Measurements from ENCODE around the gene KNCN. TPM values are rescaled to one million over a fixed set of nuclear protein-coding genes. Genes with fewer than 3 reads are reported as not detected.

KNCN gene
- total RNA-seq, 1 donor from 2014 or later, result not detected

- no peaks in the 10 kb centered on the region for H3K27me3 Mint-ChIP-seq
- no peak overlapping the region for H3K27ac Mint-ChIP-seq
- H3K9me3 Mint-ChIP-seq, result no peaks in the 10 kb centered on the region
- DNase-seq (ENCODE audit: extremely low spot score, unreplicated experiment), result no peak
- TF ChIP-seq, protein P1, sequence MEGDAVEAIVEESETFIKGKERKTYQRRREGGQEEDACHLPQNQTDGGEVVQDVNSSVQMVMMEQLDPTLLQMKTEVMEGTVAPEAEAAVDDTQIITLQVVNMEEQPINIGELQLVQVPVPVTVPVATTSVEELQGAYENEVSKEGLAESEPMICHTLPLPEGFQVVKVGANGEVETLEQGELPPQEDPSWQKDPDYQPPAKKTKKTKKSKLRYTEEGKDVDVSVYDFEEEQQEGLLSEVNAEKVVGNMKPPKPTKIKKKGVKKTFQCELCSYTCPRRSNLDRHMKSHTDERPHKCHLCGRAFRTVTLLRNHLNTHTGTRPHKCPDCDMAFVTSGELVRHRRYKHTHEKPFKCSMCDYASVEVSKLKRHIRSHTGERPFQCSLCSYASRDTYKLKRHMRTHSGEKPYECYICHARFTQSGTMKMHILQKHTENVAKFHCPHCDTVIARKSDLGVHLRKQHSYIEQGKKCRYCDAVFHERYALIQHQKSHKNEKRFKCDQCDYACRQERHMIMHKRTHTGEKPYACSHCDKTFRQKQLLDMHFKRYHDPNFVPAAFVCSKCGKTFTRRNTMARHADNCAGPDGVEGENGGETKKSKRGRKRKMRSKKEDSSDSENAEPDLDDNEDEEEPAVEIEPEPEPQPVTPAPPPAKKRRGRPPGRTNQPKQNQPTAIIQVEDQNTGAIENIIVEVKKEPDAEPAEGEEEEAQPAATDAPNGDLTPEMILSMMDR (conservative IDR thresholded peaks at IDR 0.05), result no peak
- no peaks in the 10 kb centered on the region for H3K4me1 Mint-ChIP-seq (ENCODE audit: unreplicated experiment)
- H3K4me3 Mint-ChIP-seq, result no peak overlapping the region
- peaks cover 21% of the 10 kb centered on the region for H3K36me3 Mint-ChIP-seq
These were observed 31.5 kb upstream of the KNCN start for GRCh38 chr1:46582972-46583371.

GRCh38 chr1:46581681-46582455 lies 30.4 kb upstream of the KNCN start:
- no peaks in the 10 kb centered on the region for H3K9me3 Mint-ChIP-seq

GRCh38 chr1:46580140-46580903 lies 28.9 kb upstream of the KNCN start:
- TF ChIP-seq, protein P1 (conservative IDR thresholded peaks at IDR 0.05), result no peak
- no peak overlapping the region for H3K27ac Mint-ChIP-seq
- H3K4me1 Mint-ChIP-seq (ENCODE audit: unreplicated experiment), result peaks cover 14% of the 10 kb centered on the region
- DNase-seq (ENCODE audit: extremely low spot score, unreplicated experiment), result no peak
- peaks cover 22% of the 10 kb centered on the region for H3K36me3 Mint-ChIP-seq
- no peaks in the 10 kb centered on the region for H3K27me3 Mint-ChIP-seq
- no peak overlapping the region for H3K4me3 Mint-ChIP-seq
- H3K9me3 Mint-ChIP-seq, result no peaks in the 10 kb centered on the region

More at GRCh38 chr1:46581681-46582455, 30.4 kb upstream of the KNCN start:
- H3K4me1 Mint-ChIP-seq (ENCODE audit: unreplicated experiment), result no peaks in the 10 kb centered on the region
- H3K27ac Mint-ChIP-seq, result no peak overlapping the region
- peaks cover 22% of the 10 kb centered on the region for H3K36me3 Mint-ChIP-seq
- no peak for DNase-seq (ENCODE audit: extremely low spot score, unreplicated experiment)
- no peaks in the 10 kb centered on the region for H3K27me3 Mint-ChIP-seq
- H3K4me3 Mint-ChIP-seq, result no peak overlapping the region
- TF ChIP-seq, protein P1 (conservative IDR thresholded peaks at IDR 0.05), result no peak

DNA sequence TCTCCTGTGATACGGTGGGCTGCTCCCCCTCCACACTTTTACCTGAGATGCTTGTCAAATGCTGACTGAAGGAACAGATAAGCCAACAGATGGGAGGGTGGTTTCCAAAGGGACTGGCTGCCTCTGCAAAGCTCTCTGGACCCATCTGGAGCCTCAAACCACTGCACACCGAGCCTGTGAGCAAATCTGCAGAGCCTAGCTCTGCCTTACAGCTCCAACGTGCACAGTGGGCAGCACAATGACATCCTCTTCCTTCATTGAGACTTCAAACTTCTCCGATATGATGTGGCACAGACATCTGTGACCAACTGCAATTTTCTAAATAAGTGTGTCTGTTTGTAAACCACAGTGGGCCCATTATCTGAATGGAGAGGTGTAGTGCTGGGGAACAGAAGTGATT lies 26.2 kb upstream of the KNCN start:
- H3K9me3 Mint-ChIP-seq, result no peaks in the 10 kb centered on the region
- no peak for DNase-seq (ENCODE audit: extremely low spot score, unreplicated experiment)
- no peak overlapping the region for H3K27ac Mint-ChIP-seq
- TF ChIP-seq, protein P1 (conservative IDR thresholded peaks at IDR 0.05), result no peak
- no peak overlapping the region for H3K4me3 Mint-ChIP-seq
- peaks cover 18% of the 10 kb centered on the region for H3K4me1 Mint-ChIP-seq (ENCODE audit: unreplicated experiment)
- H3K36me3 Mint-ChIP-seq, result peaks cover 22% of the 10 kb centered on the region
- H3K27me3 Mint-ChIP-seq, result no peaks in the 10 kb centered on the region

DNA sequence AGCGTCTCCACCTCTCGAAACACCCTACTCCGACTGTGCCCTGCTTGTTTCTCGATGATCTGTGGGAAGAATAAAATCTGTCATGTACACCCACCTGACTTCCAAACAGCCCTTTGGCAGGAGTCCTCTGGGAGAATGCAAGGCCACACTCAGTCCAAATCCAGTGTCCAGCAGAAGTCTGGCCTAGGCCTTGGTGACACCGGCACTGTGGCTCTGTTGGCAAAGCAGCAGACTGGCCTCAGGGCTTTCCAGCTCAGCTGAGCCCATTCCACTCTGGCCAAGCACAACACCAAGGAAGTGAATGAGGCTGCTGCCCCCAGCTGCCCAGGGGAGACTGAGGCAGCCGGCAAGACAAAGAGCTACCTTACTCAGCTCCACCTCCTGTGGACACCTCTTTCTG lies 25.1 kb upstream of the KNCN start:
- no peak overlapping the region for H3K27ac Mint-ChIP-seq
- H3K4me1 Mint-ChIP-seq (ENCODE audit: unreplicated experiment), result peaks cover 18% of the 10 kb centered on the region
- H3K9me3 Mint-ChIP-seq, result no peaks in the 10 kb centered on the region
- DNase-seq (ENCODE audit: extremely low spot score, unreplicated experiment), result no peak
- no peaks in the 10 kb centered on the region for H3K27me3 Mint-ChIP-seq
- TF ChIP-seq, protein P1 (conservative IDR thresholded peaks at IDR 0.05), result no peak
- peaks cover 11% of the 10 kb centered on the region for H3K36me3 Mint-ChIP-seq
- H3K4me3 Mint-ChIP-seq, result no peak overlapping the region
